HepG2 (cell line): ENCODE data around the gene DQX1. TPM values are rescaled to one million over a fixed set of nuclear protein-coding genes. Genes with fewer than 3 reads are reported as not detected.

Experiments used
- IRF1 ChIP-seq: sonication (generic); formaldehyde crosslinking; IDR thresholded peaks from 2 replicates; pipeline ENCODE4 v1.4.0; 2020; ENCODE audit warnings: low read depth, mild to moderate bottlenecking, missing genetic modification reagents
- LBX2 ChIP-seq: sonication (generic); formaldehyde crosslinking; IDR thresholded peaks from 2 replicates; pipeline ENCODE4 v1.5.0; 2020; ENCODE audit warnings: missing genetic modification reagents, mild to moderate bottlenecking, borderline replicate concordance
- RBFOX2 ChIP-seq: fragments of 200-400 bp; formaldehyde crosslinking; IDR thresholded peaks from 2 replicates; pipeline ENCODE4 v1.6.1; 2017; ENCODE audit warnings: low read depth, mild to moderate bottlenecking, low read length
- RNF2 ChIP-seq: fragments of 450-650 bp; conservative IDR thresholded peaks from 2 replicates; pipeline ENCODE4 v1.6.1; 2016; ENCODE audit warnings: low read depth
- SATB2 ChIP-seq: sonication (generic); formaldehyde crosslinking; IDR thresholded peaks from 2 replicates; pipeline ENCODE4 v1.5.0; 2020; ENCODE audit warnings: missing genetic modification reagents
- TAF1 ChIP-seq: sonication (generic); formaldehyde crosslinking; IDR thresholded peaks from 2 replicates; pipeline ENCODE4 v1.4.0; 2020; ENCODE audit warnings: missing genetic modification reagents
- TRIM24 ChIP-seq: sonication (generic); formaldehyde crosslinking; IDR thresholded peaks from 2 replicates; pipeline ENCODE4 v1.8.0; 2022; ENCODE audit warnings: mild to moderate bottlenecking, missing genetic modification reagents
- ZBTB39 ChIP-seq: sonication (generic); formaldehyde crosslinking; IDR thresholded peaks from 2 replicates; pipeline ENCODE4 v1.5.0; 2020; ENCODE audit warnings: missing genetic modification reagents
- ZHX1 ChIP-seq: sonication (generic); formaldehyde crosslinking; IDR thresholded peaks from 2 replicates; pipeline ENCODE4 v1.8.1; 2022; ENCODE audit warnings: low read depth, mild to moderate bottlenecking, missing genetic modification reagents
- ZKSCAN8 ChIP-seq: IDR thresholded peaks from 2 replicates; pipeline ENCODE4 v1.6.1; 2016; ENCODE audit warnings: borderline replicate concordance, missing genetic modification reagents, missing compliant biosample characterization
- ZMYM3 ChIP-seq: sonication (generic); formaldehyde crosslinking; IDR thresholded peaks from 2 replicates; pipeline ENCODE4 v1.5.1; 2020; ENCODE audit warnings: mild to moderate bottlenecking, missing genetic modification reagents
- ZNF33B ChIP-seq: sonication (generic); formaldehyde crosslinking; IDR thresholded peaks from 2 replicates; pipeline ENCODE4 v1.5.1; 2020; ENCODE audit warnings: mild to moderate bottlenecking, missing genetic modification reagents
- ZNF619 ChIP-seq: sonication (generic); formaldehyde crosslinking; IDR thresholded peaks from 2 replicates; pipeline ENCODE4 v1.4.0; 2020; ENCODE audit warnings: mild to moderate bottlenecking, missing genetic modification reagents
- polyA plus RNA-seq, 8 experiments: library from polyadenylated mRNA; depleted of rRNA in 3 of 8; stranded (reverse) in 7 of 8; unstranded in 1 of 8; fragments of >200 nt; fragmentation: Illumina TruSeq in 4 of 8; extraction: Trizol in 4 of 8; gene quantifications; 2 replicates each; pipeline versions ENCODE4 v1.2.1 to v1.2.3, GENCODE V29; 2011 to 2016; ENCODE audit warnings: low read depth in 4 of 8, missing spikeins in 1 of 8, mixed read lengths in 1 of 8; ENCODE audit not compliant: insufficient read depth in 1 of 8
- total RNA-seq, 5 experiments: library from RNA; depleted of rRNA; stranded (reverse); fragments of >200 nt; fragmentation: Illumina TruSeq; extraction: Trizol; gene quantifications; 2 replicates each; pipeline ENCODE4 v1.2.3, GENCODE V29; 2016; ENCODE audit warnings: low read depth in 1 of 5

The DQX1 gene
- total and polyA plus RNA-seq, 2 of the 13 experiments (the other 11 are each of a cell fraction or from before 2014, with no cell fraction given) = 27.6 to 89.8 TPM

GRCh38 chr2:74515271-74515980 lies 10.6 kb downstream of the DQX1 start (continued):
- TF ChIP-seq LBX2 (CRISPR knock-in tag) (no peak), SATB2 (CRISPR knock-in tag) (no peak), ZHX1 (CRISPR knock-in tag) (0 out of 2 replicates have a peak, but pooled peaks have one; percentile 12), ZNF33B (CRISPR knock-in tag) (no peak), IRF1 (CRISPR knock-in tag) (no peak), RNF2 (no peak), RBFOX2 (peak; percentile 19), TAF1 (CRISPR knock-in tag) (peak; percentile 21; the same call in 1 of the 2 replicates), ZBTB39 (CRISPR knock-in tag) (no peak), TRIM24 (no peak), ZMYM3 (CRISPR knock-in tag) (no peak), ZKSCAN8 (CRISPR knock-in tag) (no peak), ZNF619 (CRISPR knock-in tag) (no peak)
